NCI-H774 (cell line): ENCODE measurements around the gene EDAR.

Experiments used
- DNase-seq: peaks from one replicate; lab custom pipeline; 2025; lab: John Stamatoyannopoulos, UW

Gene EDAR

DNA sequence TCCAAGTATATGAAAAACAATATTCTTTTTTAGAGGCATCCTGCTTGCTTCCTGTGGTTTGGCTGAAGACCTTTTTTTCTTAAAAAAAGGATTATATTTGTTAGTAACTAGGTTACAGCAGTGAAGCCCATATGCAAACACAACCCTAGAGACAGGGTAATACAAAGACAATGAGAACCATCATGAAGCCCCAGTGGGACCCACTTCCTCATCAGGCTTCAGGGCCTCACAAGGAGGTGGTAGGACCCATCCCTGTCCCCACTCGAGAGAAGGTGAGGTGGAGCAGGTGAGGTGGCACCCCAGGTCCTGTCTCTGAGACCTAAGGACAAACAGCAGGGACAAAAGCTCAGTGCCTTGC lies 80.3 kb downstream of the EDAR start:
- DNase-seq, result no peak

DNA sequence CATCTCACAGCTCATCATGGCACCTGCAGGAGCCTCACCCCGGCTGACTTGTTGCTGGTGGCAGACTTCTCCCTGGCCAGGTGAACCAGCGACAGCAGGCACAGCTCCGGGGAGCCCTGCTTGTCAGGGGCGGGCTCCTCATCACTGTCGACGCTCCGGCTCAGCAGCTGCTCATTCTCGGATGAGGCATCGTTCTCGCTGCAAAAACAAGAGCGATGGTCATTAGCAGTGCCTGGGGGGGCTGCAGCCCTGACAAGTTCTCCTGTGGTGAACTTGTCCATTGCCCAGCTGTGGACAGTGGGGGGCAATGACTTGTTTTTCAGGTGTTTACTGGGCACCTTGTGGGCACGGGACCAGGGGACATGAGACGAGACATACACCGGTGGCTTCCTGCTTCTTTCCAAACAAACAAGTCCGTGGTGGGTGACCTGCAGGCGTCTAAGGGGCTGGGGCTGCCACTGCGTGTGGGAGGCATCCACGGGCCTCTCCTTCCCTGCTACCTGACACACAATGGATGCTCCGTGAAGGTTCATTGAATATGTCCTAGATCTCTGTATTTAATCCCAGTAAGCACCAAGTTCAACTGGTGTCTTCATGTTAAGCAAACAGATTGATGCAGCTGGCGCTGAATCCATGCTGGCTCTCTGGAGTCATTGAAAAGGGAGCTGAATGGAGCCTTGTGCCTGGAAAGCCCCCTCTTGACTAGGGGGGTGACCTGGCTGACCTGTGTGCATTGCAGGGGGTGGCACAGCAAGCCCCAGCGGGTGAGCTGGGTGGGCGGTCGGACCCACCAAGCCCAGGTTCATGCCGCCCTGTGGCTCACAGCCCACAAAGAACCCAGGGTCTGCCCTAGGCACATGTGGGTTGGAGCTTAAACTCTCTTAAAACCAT lies 81.0 kb downstream of the EDAR start:
- no peak for DNase-seq

DNA sequence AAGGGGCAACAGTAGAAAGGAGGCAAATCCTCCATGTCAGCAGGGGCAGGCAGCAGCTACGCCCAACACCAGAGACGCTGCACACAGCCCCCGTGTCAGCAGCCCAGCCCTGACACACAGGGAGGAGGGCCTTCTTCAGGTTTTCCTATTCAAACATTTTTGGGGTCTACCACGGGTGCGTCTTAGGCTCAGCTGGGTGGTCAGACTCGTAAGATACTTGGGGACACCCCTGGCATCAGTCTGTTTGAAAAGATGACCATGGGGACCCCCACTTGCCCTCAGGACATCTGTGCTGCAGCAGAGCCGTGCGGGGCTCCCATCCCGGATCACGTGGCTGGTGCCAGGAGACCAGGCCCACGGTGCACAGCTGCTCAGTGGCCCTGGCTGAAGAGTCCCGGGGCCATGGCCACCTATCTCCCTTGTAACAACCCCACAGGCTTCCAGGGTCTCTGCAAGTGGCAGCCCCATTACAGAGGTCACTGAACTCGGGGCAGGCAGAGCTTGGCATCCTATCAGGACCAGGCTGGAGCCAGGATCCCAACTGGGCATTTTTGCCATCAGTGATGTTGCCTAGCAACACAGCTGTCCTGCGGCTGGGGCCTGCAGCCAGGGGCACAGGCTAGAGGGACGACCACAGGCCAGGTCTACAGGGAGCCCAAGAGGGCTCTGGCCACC lies 82.5 kb downstream of the EDAR start:
- no peak for DNase-seq

DNA sequence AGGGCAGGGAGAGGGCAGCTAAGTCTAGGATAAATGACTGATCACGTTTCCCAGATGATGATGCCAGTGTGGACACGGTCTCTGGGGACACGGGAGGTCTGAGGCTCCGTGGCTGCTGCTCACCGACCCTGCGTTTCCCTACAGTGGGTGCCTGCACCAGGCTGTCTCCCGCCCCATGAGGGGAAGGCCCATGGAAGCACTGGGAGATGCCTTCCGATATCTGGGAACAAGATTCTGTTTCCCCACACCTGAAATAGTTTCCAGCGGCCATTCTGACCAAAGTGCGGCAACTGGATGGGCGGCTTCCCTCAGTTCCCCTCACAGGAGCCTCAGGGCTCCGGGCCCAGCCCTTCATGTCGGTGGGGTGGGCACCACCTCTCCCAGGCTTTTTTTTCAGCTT lies 83.1 kb downstream of the EDAR start:
- no peak for DNase-seq

DNA sequence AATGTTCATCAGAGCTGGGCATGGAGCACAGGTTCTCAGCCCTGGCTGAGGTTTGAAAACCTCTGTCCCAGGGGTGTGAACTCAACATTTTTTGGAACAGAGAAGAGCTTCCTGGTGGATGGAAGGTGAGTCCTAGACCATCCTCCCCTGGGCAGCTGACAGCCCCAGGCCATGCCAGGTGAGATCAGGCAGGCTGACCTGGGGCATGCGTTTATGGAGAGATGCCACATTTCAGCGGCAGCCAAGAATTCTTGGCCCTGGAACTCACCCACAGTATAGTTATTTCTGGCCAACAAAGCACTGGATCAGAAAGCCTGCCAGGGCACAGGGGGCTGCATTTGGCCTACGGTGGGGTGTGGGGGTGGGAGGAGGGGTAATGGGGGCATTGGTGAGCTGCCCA lies 83.8 kb downstream of the EDAR start:
- DNase-seq, result no peak

DNA sequence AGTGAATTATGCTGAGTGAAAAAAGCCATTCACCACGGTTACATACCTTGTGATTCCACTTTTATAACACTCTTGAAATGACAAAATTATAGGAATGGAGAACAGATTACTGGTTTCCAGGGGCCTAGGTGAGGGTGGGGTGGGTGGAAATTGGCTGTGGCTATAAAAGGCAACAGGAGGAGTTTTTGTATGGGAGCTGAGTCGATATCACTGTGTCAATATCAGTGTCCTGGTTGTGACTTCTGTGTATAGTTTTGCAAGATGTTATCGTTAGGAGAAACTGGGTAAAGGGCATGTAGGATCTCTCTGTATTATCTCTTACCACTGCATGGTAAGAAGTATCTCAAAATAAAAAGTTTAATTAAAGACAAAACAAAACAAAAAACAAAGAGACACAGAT lies 84.3 kb downstream of the EDAR start:
- DNase-seq, result no peak

DNA sequence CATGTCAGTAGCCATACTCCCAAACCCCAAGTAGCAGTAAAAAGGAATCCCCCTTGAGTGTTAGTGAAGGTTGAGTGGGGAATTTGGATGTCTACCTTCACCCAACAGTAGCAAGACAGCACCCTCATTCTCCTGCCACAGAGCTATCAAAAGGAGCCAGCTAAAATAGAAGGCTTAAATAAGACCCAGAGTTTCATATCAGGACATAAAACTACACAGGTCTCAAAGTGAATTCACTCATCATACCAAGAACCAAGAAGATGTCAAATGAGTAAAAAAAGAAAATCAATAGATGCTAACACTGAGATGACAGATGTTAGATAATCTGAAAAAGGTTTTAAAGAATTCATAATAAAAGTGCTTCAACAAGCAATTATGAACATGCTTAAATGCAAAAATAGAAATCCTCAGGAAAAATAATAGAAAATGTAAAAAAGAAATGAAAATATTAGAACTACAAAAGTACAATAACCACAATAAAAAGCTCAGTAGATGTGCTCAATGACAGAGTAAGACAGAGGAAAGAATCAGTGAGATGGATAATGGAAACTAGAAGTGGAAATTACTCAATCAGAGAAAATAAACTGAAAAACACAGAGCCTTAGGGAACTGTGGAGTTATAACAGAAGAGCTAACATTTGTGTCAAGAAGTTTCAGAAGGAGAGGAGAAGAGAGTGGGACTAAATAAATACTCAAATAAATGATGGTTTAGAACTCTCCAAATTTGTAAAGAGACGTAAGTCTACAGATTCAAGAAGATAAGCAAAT lies 90.5 kb downstream of the EDAR start:
- DNase-seq, result no peak

DNA sequence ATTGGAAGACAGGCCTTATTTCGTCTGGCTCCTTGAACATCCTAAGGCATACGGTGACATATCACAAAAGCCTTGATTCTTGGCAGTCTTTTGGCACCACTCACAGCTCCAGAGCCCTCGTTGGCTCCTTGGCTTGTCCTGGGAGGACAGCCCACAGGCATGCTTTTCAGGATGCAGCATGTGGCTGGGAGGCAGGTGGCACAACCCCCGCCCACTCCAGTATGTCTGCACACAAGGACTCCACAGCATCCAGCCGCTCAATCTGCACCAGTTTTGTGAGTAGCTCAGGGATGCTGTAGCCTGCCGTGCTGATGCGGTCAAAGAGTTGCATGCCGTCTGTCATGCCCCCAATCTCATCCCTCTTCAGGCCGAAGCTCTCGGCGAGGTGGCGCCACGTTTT lies 92.3 kb downstream of the EDAR start:
- no peak for DNase-seq

DNA sequence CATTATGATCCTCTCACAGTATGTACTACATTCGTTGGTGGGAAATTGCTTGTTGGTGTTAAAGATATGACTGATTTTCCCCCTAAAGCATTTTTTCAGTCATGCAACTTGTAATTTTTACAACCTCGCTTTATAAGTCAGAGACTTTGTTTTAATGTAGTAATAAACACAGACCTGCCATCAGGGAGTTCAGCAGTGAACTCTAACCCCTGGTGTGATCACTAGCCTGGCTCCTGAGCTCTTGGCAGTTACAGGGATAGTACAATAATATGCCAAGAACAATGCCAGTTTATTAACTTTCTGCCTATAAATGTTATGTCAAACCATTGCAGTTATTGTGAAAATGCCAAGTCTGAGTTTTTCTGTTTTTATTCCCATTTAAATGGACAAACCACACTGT lies 93.8 kb downstream of the EDAR start:
- no peak for DNase-seq

DNA sequence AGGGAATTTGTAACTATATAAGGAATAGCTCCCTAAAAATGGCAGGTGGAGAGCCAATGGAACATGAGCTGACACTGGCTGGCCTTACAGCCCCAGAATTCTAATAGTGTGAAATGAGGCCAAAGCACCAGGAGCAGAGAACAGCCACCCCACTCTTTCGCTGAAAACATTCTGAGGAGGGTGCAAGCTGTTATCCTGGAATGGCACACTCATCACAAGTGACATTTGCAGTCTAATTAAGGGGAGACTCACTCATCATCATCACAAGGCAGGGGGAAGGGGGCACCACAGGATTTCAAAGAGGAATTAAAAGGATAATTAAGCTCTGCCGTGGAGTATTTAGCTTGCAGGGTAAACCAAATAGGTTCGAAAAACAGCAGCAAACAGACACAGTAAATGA lies 94.3 kb downstream of the EDAR start:
- DNase-seq, result no peak

DNA sequence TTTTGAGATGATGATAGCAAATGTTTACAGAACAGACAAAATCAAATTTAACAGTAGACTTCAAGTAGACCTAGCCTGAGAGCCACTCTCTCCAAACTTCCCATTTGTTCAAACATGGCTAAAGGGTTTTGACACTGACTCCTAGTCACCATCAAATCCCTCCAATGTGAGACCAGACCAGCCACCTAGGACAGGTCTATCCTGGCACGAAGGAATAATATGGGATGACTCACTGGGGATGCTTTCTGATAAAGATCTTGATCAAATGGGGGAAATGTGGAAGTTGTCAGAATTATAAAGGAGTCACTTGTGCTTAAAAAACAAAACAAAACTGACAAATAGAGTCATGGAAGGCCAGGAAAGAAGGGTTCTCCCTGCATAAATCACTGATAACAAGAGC lies 95.7 kb downstream of the EDAR start:
- DNase-seq, result no peak

DNA sequence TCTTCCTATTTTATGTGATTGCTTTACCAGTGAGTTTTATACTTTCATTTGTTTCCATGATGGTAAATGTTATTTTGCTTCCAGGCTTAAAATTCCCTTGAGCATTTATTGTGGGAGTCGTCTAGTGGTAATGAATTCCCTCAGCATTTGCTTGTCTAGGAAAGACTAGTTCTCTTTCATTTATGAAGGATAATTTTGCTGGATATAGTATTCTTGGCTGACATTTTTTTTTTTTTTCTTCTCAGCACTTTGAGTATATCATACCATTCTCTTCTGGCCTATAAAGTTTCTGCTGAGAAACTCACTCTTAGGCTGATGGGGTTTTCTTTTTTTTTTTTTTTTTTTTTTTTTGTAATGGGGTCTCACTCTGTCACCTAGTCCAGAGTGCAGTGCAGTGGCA lies 99.1 kb downstream of the EDAR start:
- no peak for DNase-seq

DNA sequence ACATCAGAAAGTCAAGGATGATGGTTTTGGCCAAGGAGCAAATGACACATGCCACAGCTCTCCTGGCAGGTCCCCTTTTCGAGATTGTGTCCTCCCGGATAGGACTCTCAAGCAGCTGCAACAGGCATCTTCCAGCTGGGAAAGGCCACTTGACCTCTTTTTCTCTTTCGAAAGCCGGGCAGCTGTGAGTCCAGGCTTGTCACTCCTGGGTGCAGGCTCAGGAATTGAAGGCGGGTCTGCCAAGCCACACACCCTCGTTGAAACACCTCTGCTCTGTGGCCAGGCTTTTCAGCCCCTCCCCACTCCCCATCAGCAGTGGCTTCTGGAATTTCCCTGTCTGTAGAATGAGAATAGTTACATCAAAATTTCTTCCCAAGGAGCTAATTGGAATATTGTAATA lies 104.4 kb downstream of the EDAR start:
- peak; percentile 3 for DNase-seq

DNA sequence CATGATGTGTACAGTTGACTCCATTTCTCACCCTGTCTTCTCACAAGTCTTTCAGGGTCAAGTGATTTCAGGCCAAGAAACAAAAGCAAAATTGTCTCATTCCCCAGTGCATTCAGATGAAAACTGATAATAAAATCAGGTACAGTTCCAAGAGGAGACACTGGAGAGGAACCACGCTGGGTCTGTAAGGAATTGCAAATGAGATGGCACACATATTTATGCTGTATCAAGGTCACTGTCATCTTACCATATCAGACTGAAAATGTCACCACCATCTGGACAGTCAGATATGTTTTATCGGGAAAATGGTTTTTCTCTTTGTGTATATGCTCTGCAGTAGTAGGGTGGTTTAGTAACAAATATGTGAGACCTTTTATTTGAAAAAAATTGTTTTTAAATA lies 110.7 kb downstream of the EDAR start:
- DNase-seq, result no peak

DNA sequence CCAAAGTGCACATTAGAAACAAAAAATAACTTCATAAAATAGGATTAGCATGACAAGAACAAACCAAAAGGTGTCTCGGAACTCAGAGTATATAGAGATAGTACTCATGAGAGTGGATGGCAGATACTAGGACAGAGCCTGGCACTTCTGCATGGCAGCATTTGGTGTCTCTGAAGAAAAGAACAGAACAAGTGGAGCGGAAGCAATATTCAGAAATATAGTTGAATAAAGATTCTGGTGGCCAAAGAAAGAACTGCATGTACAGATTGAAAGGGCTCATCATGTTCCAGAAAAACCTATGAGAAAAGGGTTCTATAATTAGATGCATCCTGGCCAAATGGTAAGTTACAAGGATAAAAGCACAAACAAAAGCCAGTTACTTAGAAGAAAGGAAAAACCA lies 111.5 kb downstream of the EDAR start:
- no peak for DNase-seq

DNA sequence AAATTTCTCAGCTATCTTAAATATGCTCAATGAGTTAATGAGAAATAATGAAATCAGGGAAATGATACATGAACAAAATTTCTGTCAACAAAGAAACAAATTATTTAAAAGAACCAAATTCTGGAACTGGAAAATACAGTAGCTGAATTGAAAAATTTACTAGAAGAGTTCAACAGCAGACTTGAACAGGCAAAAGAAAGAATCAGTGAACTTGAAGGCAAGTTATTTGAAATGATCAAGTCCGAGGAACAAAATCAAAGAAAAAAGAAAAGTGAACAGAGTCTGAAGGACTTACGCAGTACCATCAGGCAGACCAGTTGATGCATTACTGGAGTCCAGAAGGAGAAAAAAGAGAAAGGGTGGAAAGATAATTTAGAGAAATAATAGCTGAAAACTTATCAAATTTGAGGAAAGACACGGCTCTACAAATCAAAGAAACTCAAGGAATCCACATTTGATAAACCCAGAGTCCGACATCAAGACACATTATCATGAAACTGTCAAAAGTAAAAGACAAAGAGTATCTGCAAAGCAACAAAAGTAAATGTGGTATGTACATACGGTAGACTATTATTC lies 118.9 kb downstream of the EDAR start:
- DNase-seq, result no peak

DNA sequence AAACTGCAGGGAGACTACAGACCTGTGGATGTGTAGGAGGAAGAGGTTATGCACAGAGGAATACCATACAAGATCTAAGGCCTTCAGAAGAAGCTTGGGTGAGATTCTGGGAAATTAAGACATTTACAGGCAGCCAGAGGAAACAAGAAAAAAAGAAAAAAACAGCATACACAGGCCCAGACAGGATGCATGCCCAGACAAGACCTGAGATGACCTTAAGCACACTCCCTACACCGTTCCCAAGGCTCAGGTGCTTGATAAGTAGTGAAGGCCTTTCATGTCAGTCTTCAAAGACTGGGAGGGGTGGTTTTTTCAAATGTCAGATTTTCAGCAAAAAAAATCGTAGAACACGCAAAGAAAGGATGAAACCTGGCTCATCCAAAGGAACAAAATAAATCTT lies 119.5 kb downstream of the EDAR start:
- no peak for DNase-seq

DNA sequence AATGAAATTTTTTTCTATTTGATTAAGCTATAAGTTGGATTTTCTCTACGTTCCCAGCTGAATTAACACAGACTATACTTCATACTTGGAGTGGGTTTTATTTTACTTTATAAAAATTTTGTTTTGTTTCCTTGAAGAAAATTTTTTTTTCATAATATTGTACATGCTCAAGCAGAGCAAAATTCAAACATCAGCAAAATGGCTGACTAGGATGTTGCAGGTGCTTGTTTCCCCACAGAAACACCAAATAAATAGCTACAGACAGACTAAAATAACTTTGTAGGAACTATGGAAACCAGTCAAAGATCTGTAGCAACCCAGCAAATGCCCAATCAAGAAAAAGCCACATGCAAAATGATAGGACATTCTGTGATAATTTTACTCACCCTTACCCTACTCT lies 120.1 kb downstream of the EDAR start:
- DNase-seq, result no peak

DNA sequence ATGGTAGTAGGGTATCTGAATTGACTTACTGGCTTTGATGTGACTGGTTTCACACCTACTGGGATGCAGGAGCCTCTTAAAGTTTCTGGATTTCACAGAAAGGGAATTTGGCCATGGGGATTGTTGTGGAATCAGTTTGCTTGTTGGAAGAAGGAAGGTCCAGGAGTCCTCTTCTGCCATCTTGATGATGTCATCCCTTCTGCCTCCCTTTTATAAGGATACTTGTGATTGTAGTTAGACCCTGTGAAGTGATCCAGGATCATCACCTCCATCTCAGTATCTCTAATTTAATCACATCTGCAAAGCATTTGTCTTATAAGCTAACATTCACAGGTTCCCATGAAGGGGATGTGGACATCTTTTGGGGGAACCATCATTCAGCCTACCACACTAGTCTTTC lies 123.0 kb downstream of the EDAR start:
- DNase-seq, result no peak

DNA sequence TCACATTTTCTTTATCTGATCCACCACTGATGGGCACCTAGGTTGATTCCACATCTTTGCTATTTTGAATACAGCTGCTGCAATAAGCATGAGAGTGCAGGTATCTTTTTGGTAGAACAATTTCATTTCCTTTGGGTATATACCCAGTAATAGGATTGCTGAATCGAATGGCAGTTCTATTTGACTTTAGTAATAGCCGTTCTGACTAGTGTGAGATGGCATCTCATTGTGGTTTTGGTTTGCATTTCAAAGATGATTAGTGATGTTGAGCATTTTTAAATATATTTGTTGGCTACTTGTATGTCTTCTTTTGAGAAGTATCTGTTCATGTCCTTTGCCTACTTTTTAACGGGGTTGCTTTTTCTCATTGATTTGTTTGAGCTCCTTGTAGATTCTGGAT lies 130.1 kb downstream of the EDAR start:
- no peak for DNase-seq

DNA sequence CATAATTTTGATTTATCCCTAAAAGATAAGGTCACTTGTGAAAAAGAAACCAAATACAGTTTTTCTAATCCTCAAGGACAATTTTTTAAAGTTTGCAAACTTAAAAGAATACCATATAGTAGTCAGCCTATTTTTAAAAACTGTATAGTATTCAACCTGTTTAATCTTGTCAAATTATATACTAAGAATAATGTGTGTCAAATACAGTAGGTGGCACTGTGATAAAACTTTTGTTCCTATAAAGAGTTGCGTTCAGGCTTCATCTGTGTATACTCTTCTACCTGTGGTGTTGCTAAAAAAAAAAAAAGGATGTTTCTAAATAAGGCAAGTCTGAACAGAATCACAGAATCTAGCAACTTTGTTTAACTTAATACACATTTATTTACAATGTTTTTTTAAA lies 133.8 kb downstream of the EDAR start:
- DNase-seq, result no peak

DNA sequence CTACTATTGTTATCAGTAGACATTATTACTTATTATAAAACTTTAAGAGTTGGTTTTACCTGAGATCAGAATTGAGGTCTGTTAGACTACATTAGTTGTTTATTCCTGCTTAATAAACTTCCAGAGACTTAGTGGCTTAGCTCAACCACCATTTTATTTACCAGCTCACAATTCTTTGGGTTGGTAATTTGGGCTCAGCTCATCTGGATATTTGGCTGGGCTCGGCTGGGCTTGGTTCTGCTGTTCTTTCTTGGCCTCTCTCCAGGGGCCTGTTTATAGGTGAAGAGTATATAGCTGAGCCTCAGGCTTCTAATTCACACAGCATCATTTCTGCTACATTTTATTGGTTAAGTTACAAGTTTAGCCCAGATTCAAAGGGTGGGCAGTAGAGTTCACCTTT lies 134.5 kb downstream of the EDAR start:
- no peak for DNase-seq

DNA sequence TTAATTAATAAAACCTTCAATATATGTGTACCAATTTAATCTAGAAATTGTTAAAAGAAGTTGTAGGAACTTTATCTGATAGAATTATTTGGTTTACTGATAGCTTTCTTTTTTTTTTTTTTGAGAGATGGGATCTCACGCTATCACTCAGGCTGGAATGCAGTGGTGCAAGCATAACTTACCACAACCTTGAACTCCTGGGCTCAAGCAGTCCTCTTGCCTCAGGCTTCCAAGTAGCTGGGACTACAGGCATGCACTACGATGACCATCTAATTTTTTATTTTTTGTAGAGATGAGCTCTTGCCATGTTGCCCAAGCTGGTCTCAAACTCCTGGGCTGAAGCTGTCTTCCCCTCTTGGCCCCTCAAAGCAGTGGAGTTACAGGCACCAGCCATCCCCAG lies 135.6 kb downstream of the EDAR start:
- DNase-seq, result no peak
